ENCODE measurements around the gene EIPR1.

DNA sequence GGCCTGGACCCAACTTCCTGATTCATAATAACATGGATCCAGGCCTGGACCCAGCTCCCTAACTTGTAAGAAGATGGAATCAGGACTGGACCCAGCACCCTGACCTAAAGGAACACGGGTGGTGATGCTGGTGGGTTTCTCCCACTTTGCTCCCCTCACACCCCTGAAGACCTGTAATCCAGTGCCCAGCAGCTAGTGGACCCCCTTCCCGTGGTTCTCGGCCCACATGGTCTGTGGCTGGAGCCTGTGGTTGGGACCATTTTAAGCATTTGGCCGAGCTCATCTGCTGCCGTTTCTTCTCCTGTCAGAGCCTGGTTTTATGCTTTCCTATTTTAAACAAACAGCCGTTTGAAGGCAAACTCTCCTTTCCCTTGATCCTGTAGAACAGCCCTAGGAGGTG is 232.8 kb downstream of the EIPR1 start:
- TF ChIP-seq CTCF (conservative IDR thresholded peaks at IDR 0.05) (no peak), EZH2 (IDR thresholded peaks at IDR 0.05; ENCODE audit: low read depth) (no peak)
